HG02763 (cell line): ENCODE data around the gene ACSM4.
A peak's percentile ranks its signal among the peaks of the same experiment; 100 is the strongest.
"Not testable (repeated sequence)": the region's sequence is repeated elsewhere in the genome, so short reads cannot be mapped to it uniquely, and the experiment has no call there.

Experiments used
- ATAC-seq: cut with Tn5 transposase; IDR thresholded peaks from one replicate; pipeline ENCODE4 v1.9.1; 2021; ENCODE audit warnings: mild to moderate bottlenecking, moderate library complexity; ENCODE audit not compliant: unreplicated experiment

The ACSM4 gene

DNA sequence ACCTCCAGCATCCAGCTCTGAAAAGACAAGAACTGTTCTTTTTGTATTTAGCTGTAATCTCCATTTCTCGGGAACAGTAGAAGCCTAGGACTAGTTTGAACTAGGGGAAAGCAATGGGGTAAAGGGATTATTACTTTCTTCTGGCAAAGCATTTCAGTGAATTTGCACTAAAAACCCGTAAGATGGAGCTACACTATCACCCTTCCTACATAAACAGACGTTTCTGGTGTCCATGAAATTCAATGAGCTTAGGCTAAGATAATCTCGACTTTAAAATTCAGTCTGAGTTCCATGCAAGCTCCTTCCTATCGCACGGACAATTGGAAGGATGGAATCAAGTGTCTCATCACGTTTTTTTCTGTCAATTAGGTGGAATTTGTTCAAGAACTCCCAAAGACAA is 24.0 kb downstream of the ACSM4 start:
- no peak for ATAC-seq

DNA sequence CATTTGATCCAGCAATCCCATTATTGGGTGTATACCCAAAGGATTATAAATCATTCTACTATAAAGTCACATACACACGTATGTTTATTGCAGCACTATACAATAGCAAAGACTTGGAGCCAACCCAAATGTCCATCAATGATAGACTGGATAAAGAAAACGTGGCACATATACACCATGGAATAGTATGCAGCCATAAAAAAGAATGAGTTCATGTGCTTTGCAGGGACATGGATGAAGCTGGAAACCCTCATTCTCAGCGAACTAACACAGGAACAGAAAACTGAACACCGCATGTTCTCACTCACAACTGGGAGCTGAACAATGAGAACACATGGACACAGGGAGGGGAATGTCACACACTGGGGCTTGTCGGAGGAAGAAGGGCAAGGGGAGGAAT is 33.9 kb downstream of the ACSM4 start:
- ATAC-seq, result not testable (repeated sequence)

DNA sequence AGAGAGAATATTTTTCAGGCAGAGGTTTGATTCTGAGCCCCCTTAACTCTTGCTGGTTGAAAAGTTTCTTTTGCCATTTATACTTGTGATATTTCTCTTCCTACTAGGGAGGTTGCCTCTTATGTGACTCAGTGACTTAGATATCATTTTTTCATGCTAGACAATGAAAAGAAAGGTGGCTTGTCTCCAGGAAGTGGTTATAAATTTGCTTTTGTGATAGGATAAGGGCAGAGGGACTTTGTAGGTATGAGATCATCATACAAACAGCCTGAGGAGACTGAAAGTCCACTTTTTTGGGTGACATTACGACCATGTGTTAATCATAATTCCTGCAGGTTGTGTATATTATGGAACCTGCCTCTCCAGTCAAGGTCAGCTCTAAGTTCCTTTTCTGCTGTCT is 35.8 kb downstream of the ACSM4 start:
- ATAC-seq, result no peak

DNA sequence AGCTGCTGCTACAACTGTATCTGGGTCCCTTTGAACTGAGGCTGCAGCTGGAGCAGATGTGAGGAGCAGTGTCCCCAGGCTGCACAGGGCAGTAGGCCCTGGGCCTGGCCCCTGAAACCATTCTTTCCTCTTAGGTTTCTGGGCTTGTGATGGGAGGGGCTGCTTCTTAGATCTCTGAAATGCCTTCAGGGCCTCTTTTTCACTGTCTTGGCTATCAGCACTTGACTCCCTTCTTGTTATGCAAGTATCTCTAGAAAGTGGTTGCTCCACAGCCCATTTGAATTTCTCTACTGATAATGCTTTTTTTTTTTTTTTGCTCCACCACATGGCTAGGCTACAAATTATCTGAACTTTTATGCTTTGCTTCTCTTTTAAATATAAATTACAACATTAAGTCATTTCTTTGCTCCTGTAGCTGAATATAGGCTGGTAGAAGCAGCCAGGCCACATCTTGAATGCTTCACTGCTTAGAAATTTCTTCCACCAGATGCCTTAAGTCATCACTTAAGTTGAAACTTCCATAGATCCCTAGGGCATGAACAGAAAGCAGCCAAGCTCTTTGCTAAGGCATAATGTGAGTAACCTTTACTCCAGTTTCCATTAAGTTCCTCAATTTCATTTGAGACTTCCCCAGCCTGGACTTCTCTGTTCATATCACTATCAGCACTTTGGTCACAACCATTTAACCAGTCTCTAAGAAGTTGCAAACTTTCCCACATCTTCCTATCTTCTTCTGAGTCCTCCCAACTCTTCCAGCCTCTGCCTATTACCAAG is 41.1 kb downstream of the ACSM4 start:
- ATAC-seq, result no peak

DNA sequence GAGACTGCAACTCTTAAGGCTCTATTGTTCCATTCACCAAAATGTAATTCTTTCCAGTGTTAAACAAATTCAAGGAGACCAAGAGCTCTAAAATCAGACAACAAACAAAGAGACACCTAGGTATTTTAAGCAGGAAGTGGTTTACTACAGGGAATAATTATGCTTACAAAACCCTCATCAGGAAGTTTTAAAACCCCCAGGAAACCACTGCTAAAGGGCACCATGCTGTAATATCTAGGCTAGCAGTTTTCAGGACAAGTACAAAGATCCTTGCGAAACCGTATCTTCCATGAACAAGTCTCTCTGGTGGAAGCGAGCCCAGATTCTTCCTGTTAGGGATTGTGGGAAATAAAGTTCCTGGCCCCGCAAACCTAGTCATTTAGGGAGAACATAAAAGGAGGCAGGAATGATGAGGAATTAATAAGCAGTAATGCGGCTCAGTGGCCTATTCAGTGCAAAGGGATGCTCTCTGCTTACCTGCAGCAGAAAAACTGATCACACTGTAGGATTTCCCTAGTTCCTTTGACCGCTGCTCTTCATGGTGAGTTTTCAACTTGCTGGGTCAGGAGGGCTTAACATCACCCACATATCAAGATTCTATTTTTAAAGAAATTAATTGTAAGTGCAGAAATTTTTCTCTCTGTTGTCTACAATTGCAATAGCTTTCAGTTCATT is 42.8 kb downstream of the ACSM4 start:
- ATAC-seq, result no peak

DNA sequence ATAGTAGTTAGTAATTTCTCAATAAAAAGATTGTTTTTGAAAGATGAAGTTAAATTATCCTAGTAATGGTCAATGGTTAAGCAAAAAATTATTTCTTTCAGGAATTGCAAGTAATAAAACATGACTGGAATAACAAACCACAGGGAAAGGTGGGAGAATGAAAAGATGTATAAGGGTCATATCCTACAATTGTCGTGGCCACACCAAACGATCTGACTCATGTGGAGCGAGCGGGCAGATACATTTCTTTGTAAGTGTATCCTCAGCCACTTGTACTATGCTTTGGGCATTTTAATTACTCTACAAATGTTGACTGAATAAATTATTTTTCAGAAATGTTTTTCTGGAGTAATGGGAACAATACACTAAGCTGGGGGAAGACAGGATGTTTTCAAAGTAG is 45.5 kb downstream of the ACSM4 start:
- ATAC-seq, result no peak

DNA sequence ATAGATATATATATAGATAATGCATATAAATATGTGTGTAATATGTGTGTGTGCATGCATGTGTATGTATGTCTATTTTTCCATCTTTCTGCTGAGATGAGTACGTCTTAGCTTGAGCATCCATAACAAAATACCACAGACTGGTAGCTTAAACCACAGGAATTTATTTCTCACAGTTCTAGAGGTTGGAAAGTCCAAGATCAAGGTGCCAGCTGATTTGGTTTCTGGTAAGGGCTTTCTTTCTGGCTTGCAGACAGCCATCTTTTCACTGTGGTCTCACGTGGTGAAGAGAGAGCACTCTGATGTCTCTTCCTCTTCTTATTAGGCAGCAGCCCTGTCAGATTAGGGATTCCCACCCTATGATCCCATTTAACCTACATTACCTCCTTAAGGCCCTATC is 47.3 kb downstream of the ACSM4 start:
- ATAC-seq, result no peak

DNA sequence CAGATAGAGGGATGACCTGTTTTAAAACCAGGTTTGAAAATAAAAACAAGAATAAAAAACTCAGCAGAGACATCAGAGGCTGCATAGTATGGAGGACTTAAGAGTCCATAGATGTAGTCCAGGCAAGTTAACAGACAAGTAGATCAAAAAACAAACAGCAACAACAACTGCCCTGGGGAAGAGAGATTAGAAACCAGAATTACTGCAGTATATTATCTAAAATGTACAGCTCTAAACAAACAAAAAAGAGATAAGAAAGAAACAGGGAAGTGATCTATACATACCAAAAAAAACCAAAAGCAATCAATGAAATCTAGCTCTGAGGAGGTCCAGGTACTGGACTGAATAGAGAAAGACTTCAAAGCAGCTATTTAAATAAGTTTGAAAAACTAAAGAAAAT is 48.8 kb downstream of the ACSM4 start:
- ATAC-seq, result no peak

DNA sequence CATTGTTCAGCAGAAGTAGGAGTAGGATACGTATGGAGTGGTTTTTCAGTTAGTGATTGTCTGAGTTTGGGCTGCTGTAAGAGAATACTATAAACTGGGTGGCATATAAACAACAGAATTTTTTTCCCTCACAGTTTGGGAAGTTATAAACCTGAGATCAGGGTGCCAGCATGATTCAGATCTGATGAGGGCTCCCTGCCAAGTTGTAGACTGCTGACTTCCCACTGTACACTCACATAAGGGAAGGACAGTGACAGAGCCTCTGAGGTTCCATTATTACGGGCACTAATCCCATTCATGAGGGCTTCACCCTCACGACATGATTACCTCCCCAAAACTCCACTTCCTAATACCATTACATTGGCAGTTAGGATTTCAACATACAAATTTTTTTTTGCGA is 50.7 kb downstream of the ACSM4 start:
- no peak for ATAC-seq

DNA sequence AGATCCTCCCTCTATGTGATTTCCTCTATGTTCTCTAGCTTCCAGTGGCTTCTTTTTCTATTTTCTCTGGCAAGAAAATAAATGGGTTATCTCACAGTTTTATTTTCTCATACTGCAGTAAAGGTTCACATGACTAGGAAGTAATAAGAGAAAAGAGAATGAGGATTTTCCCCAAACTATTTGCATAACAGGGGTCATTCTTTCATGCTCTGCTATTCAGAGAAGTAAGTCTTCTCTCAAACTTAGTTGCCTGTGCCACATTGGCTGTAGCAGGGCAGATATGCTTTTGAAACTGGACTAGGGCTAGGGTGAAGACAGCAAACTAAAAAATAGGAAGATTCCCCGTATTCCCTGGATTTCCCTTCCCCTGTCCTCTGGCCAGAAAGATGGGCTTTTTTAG is 57.4 kb downstream of the ACSM4 start:
- no peak for ATAC-seq

DNA sequence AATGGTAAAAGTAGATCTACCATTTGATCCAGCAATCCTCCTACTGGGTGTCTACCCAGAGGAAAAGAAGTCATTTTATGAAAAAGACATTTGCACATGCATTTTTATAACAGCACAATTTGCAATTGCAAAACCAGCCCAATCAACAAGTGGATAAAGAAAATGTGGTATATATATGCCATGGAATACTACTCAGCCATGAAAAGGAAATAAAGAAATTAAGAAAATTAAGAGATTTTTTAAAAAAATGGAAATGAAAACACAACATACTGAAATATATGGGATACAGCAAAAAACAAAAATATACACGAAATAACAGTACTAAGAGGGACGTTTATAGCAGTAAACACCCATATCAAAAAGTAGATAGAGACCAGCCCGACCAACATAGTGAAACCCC is 58.9 kb downstream of the ACSM4 start:
- no peak for ATAC-seq

DNA sequence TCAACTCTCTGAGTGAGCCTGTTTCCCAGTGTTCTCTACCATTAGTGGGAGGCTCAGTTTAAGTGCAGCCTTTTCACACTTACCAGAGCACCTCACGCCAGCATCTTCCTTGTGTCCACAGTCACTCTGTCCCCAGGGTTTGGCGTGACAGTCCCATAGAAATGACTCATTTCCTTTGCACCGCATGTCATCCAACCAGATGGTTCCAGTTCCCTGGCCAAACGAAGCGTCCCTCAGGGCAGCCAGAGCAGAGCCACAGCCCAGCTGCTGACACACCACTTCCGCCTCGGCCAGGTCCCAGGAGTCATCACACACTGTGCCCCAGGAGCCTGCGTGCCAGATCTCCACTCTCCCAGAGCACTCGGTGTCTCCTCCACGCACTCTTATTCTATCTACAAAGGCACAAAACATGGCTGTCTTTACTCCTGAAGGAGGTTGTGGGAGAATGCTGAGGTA is 65.4 kb downstream of the ACSM4 start:
- peak; percentile 58 for ATAC-seq

DNA sequence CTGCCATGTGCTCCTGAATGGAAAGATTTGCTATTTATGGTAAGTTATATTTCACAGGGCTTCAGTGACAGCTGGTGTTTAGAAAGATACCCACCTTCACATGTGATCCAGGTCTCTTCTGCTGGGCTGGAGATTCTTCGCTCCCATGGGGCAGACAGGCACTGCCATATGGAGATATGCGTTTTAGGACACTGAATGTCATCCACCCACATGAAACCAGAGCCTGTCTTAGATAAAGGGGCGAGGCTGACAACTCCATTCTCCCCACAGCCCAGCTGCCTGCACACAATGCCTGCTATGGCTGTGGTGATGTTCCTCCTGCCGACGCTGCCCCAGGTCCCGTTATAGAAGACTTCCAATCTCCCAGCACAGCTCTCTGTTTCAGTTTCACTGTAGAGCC is 69.4 kb downstream of the ACSM4 start:
- ATAC-seq, result no peak

DNA sequence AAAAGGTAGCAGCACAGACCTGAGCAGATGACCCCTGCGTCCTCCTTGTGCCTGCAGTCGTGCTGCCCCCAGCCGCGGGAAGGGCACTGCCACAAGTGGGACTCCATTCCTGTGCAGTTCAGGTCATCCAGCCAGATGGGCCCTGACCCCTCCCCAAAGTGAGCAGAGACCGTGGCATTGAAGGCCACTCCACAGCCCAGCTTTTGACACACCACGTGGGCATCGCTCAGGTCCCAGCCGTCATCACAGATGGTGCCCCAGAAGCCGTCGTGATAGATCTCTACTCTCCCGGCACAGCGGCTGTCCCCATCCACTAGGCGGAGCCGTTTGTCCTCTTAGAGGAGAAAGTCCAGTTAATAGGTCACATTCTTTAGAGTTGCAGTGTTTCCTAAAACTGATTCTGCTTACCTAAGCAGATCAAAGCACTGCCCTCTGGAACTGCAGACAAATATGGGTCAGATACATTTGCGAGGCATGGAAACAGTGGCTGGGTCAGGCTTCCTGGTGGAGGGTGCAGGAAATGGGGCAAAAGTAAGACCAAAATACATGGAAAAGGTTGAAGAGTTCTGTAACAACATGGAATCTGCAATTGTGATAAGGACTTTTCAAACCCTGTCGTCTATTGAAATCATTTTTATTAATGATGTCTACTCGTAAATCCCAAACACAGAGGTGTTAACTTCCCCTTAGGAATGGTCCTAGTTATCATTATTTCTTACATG is 70.7 kb downstream of the ACSM4 start:
- no peak for ATAC-seq

DNA sequence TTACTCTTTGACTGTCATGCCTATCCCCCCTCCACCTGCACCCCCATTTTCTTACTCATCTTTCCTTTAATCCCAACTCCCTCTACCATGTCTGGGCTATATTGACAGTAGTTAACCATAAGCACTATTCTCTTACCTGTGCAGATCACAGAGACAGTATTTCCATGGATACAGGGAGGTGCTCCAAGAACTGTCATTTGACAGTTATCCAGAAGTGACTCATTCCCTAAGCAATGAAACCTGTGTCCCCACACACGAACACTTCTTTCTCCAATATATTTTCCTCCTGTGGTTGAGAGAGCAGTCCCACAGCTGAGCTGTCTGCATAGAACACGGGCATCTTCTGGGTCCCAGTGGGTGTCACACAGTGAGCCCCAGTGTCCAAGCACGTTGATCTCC is 71.3 kb downstream of the ACSM4 start:
- no peak for ATAC-seq

DNA sequence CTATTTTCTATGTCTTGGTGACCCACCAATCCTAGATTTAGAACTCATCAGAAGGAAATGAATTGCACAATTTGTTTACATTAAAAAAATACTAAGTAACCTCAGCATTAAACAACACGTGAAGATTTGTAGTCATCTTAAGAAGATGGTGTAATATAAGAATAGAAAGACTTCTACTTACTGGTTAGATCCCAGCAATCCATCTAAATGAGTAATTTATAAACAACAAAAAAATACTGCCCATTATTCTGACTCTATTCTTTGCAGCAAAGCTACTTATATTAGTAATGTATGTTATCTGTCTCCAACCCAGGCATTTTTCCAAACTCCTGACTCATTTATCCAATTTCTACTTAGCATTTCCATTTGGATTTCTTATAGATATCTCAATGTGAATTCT is 72.3 kb downstream of the ACSM4 start:
- no peak for ATAC-seq
